Skeletal muscle tissue (tissue), 4 donors: ENCODE data around the gene GUCY1A2. TPM values are rescaled to one million over a fixed set of nuclear protein-coding genes. Genes with fewer than 3 reads are reported as not detected.
"Not testable (repeated sequence)": the region's sequence is repeated elsewhere in the genome, so short reads cannot be mapped to it uniquely, and the experiment has no call there.

Source experiments
- H3K27ac ChIP-seq: one replicate; pipeline ENCODE4 v1.7.0; 2013; ENCODE audit warnings: mild to moderate bottlenecking, low read depth, low read length, inconsistent platforms
- H3K27me3 ChIP-seq, 3 donors: one replicate each; pipeline ENCODE4 v1.7.0; 2013; ENCODE audit warnings: low read length in 3 of 3; ENCODE audit not compliant: control insufficient read depth in 3 of 3, insufficient read depth in 3 of 3
- H3K36me3 ChIP-seq, 3 donors: one replicate each; pipeline ENCODE4 v1.7.0; 2013; ENCODE audit warnings: low read length in 3 of 3; ENCODE audit not compliant: control insufficient read depth in 3 of 3, insufficient read depth in 3 of 3
- H3K4me1 ChIP-seq, 3 donors: one replicate each; pipeline ENCODE4 v1.7.0; 2013; ENCODE audit warnings: low read length in 3 of 3, mild to moderate bottlenecking in 3 of 3; ENCODE audit not compliant: control insufficient read depth in 3 of 3, insufficient read depth in 3 of 3
- H3K4me3 ChIP-seq, 3 donors: one replicate each; pipeline ENCODE4 v1.7.0; 2013; ENCODE audit warnings: low read length in 3 of 3
- H3K9ac ChIP-seq, 3 donors: one replicate each; pipeline ENCODE4 v1.7.0; 2013; ENCODE audit warnings: low read length in 3 of 3, mild to moderate bottlenecking in 3 of 3, moderate library complexity in 2 of 3, low read depth in 1 of 3
- H3K9me3 ChIP-seq, 3 donors: one replicate each; pipeline ENCODE4 v1.7.0; 2013; ENCODE audit warnings: low read length in 3 of 3; ENCODE audit not compliant: control insufficient read depth in 3 of 3
- total RNA-seq: library from RNA; depleted of rRNA; stranded (reverse); fragments of >200 nt; gene quantifications from one replicate; pipeline ENCODE4 v1.2.3, GENCODE V29; 2014
- donor health status: Osteomylitis.

The GUCY1A2 gene
- total RNA-seq, 1 donor from 2014 or later = 15.7 TPM

- no peaks in the 10 kb centered on the region for H3K4me1 ChIP-seq
- H3K9ac ChIP-seq = no peak overlapping the region
- H3K4me3 ChIP-seq = no peak overlapping the region
- H3K36me3 ChIP-seq = no peaks in the 10 kb centered on the region
- no peaks in the 10 kb centered on the region for H3K9me3 ChIP-seq
- no peak overlapping the region for H3K27ac ChIP-seq
- no peaks in the 10 kb centered on the region for H3K27me3 ChIP-seq
These were observed 100.3 kb downstream of the GUCY1A2 start for GRCh38 chr11:106917973-106918372.

DNA sequence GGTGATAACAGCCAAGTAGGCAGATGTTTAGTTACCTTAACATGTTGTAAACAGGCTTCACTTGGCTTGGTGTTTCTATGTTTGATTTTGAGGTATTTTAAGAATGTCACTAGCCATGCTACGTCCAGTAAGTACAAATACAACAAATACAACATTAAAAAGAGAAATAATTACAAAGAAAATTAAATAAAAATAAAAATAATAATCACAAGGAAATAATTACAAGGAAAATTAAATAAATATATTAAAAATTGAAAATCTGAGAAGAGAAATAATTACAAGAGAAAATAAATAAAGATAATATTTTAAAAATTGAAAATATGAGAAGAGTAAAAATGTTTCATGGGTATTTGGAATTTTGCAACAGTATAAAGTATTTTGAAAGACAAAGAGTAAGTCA is 103.9 kb downstream of the GUCY1A2 start:
- Histone ChIP-seq H3K27me3 (no peaks in the 10 kb centered on the region), H3K9me3 (no peaks in the 10 kb centered on the region), H3K27ac (no peak overlapping the region), H3K36me3 (no peaks in the 10 kb centered on the region), H3K4me3 (no peak overlapping the region), H3K4me1 (no peaks in the 10 kb centered on the region), H3K9ac (no peak overlapping the region)

DNA sequence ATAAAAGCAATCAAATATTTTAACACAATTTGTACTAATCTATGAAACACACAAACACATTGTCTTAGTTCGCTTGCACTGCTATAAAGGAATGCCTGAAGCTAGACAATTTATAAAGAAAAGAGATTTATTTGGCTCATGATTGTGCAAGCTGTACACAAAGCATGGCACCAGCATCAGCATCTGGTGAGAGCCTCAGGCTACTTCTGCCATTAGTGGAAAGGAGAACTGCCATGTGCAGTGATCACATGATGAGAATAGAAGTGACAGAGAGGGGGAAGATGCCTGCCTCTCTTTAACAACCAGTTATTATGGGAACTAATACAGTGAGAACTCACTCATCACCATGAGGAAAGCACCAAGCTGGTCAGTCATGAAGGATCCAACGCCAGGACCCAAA is 105.1 kb downstream of the GUCY1A2 start:
- H3K9ac ChIP-seq = no peak overlapping the region
- no peaks in the 10 kb centered on the region for H3K4me1 ChIP-seq
- no peak overlapping the region for H3K27ac ChIP-seq
- H3K27me3 ChIP-seq = no peaks in the 10 kb centered on the region
- H3K4me3 ChIP-seq = no peak overlapping the region
- H3K36me3 ChIP-seq = no peaks in the 10 kb centered on the region
- no peaks in the 10 kb centered on the region for H3K9me3 ChIP-seq

DNA sequence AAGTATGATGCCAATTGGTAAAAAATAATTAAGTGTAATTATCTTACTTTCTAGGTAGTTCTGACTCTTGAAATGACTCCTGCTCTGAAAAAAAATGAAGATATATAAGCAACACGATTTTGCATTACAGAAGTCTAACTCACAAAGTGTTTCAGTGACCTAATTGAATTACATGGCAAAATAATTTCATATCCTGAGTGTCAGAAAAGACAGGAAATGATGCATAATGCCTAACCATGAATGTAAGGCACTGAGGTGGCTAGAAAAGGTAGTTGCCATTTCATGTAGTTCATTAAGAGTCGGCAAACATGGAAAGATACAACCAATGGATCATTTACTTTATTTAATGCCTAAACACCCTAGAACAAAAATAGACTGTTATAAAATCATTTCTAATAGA is 113.5 kb downstream of the GUCY1A2 start:
- Histone ChIP-seq H3K27me3 (no peaks in the 10 kb centered on the region), H3K4me1 (no peaks in the 10 kb centered on the region), H3K9ac (no peak overlapping the region), H3K4me3 (no peak overlapping the region), H3K27ac (no peak overlapping the region), H3K36me3 (no peaks in the 10 kb centered on the region), H3K9me3 (no peaks in the 10 kb centered on the region)

- Histone ChIP-seq H3K9ac (no peak overlapping the region), H3K27me3 (no peaks in the 10 kb centered on the region), H3K36me3 (no peaks in the 10 kb centered on the region)
These were observed 128.6 kb downstream of the GUCY1A2 start for GRCh38 chr11:106889718-106890117.

GRCh38 chr11:106888386-106888785 is 129.9 kb downstream of the GUCY1A2 start:
- Histone ChIP-seq H3K4me1 (no peaks in the 10 kb centered on the region), H3K9ac (no peak overlapping the region), H3K27ac (no peak overlapping the region), H3K9me3 (no peaks in the 10 kb centered on the region), H3K4me3 (no peak overlapping the region), H3K27me3 (no peaks in the 10 kb centered on the region), H3K36me3 (no peaks in the 10 kb centered on the region)

More at GRCh38 chr11:106889718-106890117, 128.6 kb downstream of the GUCY1A2 start:
- no peak overlapping the region for H3K4me3 ChIP-seq
- no peak overlapping the region for H3K27ac ChIP-seq
- H3K4me1 ChIP-seq = no peaks in the 10 kb centered on the region
- no peaks in the 10 kb centered on the region for H3K9me3 ChIP-seq

DNA sequence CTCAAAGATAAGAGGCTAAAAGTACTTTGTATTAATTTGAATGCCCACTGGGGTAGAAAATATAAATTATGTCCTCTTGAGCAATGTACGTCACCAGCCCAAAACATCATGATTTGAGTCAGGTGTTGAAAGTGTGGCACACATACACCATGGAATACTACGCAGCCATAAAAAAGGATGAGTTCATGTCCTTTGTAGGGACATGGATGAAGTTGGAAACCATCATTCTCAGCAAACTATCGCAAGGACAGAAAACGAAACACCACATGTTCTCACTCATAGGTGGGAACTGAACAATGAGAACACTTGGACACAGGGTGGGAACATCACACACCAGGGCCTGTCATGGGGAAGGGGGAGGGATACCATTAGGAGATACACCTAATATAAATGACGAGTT is 134.6 kb downstream of the GUCY1A2 start:
- not testable (repeated sequence) for H3K9me3 ChIP-seq, H3K36me3 ChIP-seq, H3K27me3 ChIP-seq, H3K9ac ChIP-seq, H3K27ac ChIP-seq, H3K4me3 ChIP-seq, H3K4me1 ChIP-seq

- no peak overlapping the region for H3K4me3 ChIP-seq
- H3K9me3 ChIP-seq = no peaks in the 10 kb centered on the region
- no peaks in the 10 kb centered on the region for H3K36me3 ChIP-seq
- no peak overlapping the region for H3K27ac ChIP-seq
- no peaks in the 10 kb centered on the region for H3K27me3 ChIP-seq
- no peaks in the 10 kb centered on the region for H3K4me1 ChIP-seq
- no peak overlapping the region for H3K9ac ChIP-seq
These were observed 138.3 kb downstream of the GUCY1A2 start for GRCh38 chr11:106879832-106880546.

GRCh38 chr11:106879029-106879428 is 139.2 kb downstream of the GUCY1A2 start:
- Histone ChIP-seq H3K9ac (no peak overlapping the region), H3K27ac (no peak overlapping the region), H3K27me3 (no peaks in the 10 kb centered on the region), H3K9me3 (no peaks in the 10 kb centered on the region), H3K4me3 (no peak overlapping the region), H3K36me3 (no peaks in the 10 kb centered on the region), H3K4me1 (no peaks in the 10 kb centered on the region)

- Histone ChIP-seq H3K4me3 (no peak overlapping the region), H3K4me1 (no peaks in the 10 kb centered on the region), H3K9me3 (no peaks in the 10 kb centered on the region), H3K27me3 (no peaks in the 10 kb centered on the region), H3K36me3 (no peaks in the 10 kb centered on the region), H3K9ac (no peak overlapping the region), H3K27ac (no peak overlapping the region)
These were observed 143.3 kb downstream of the GUCY1A2 start for GRCh38 chr11:106875013-106875412.
